ENCODE results near the gene SENP3. TPM values are rescaled to one million over a fixed set of nuclear protein-coding genes. Genes with fewer than 3 reads are reported as not detected.

The SENP3 gene
- total RNA-seq, 2 donors from 2014 or later, result 71.5 to 82.3 TPM

- Histone ChIP-seq H3K4me3 (ENCODE audit: low read length) (peak overlapping the region; percentile 99), H3K4me1 (ENCODE audit: control insufficient read depth, insufficient read depth, low read length) (peaks cover 3% of the 10 kb centered on the region), H3K27me3 (ENCODE audit: control insufficient read depth, insufficient read depth, low read length, poor library complexity, severe bottlenecking) (no peaks in the 10 kb centered on the region), H3K9me3 (ENCODE audit: control insufficient read depth, low read length) (no peaks in the 10 kb centered on the region), H3K36me3 (ENCODE audit: control insufficient read depth, insufficient read depth, low read length) (peaks cover 20% of the 10 kb centered on the region), H3K27ac (ENCODE audit: low read depth, low read length) (peak overlapping the region; percentile 77), H3K9ac (ENCODE audit: extremely low read depth, low read length, poor library complexity, severe bottlenecking) (peak overlapping the region; percentile 21)
- Mint-ChIP-seq H3K4me3 (peak overlapping the region; percentile 79), H3K27ac (peak overlapping the region; percentile 98), H3K4me1 (peaks cover 35% of the 10 kb centered on the region), H3K36me3 (ENCODE audit: low read depth) (peaks cover 17% of the 10 kb centered on the region), H3K27me3 (ENCODE audit: insufficient read depth) (no peaks in the 10 kb centered on the region), H3K9me3 (no peaks in the 10 kb centered on the region)
- WGBS, 2 experiments (ENCODE audit: insufficient coverage in 1 of 2, insufficient read length in 1 of 2), result 32 to 42% methylated on average over 15 to 20 of the region's 22 CpGs
- peak; percentile 77 for TF ChIP-seq CTCF (conservative IDR thresholded peaks at IDR 0.05)
- peak; percentile 98 for DNase-seq
These were observed 1.3 kb upstream of the SENP3 start for GRCh38 chr17:7560172-7561027.

- no peaks in the 10 kb centered on the region for H3K27me3 Mint-ChIP-seq (ENCODE audit: insufficient read depth)
These were observed 617 bp upstream of the SENP3 start for GRCh38 chr17:7561028-7561575.

GRCh38 chr17:7562208-7562605, 488 bp downstream of the SENP3 start:
- 1 to 25% methylated on average over 1 to 28 of the region's 28 CpGs for WGBS, 2 experiments (ENCODE audit: insufficient coverage in 1 of 2, insufficient read length in 1 of 2)
- peak overlapping the region; percentile 49 for H3K27ac ChIP-seq (ENCODE audit: low read depth, low read length)
- Mint-ChIP-seq H3K4me3 (peak overlapping the region; percentile 79), H3K4me1 (peaks cover 33% of the 10 kb centered on the region), H3K9me3 (no peaks in the 10 kb centered on the region), H3K27me3 (ENCODE audit: insufficient read depth) (no peaks in the 10 kb centered on the region), H3K27ac (peak overlapping the region; percentile 85), H3K36me3 (ENCODE audit: low read depth) (peaks cover 31% of the 10 kb centered on the region)
- no peaks in the 10 kb centered on the region for H3K9me3 ChIP-seq (ENCODE audit: control insufficient read depth, low read length)
- no peak for DNase-seq
- H3K27me3 ChIP-seq (ENCODE audit: control insufficient read depth, insufficient read depth, low read length, poor library complexity, severe bottlenecking), result no peaks in the 10 kb centered on the region
- TF ChIP-seq CTCF (conservative IDR thresholded peaks at IDR 0.05), result no peak
- peak overlapping the region; percentile 75 for H3K9ac ChIP-seq (ENCODE audit: extremely low read depth, low read length, poor library complexity, severe bottlenecking)
- H3K4me3 ChIP-seq (ENCODE audit: low read length), result peak overlapping the region; percentile 99
- peaks cover 37% of the 10 kb centered on the region for H3K36me3 ChIP-seq (ENCODE audit: control insufficient read depth, insufficient read depth, low read length)
- peaks cover 3% of the 10 kb centered on the region for H3K4me1 ChIP-seq (ENCODE audit: control insufficient read depth, insufficient read depth, low read length)

More at GRCh38 chr17:7561028-7561575, 617 bp upstream of the SENP3 start:
- Histone ChIP-seq H3K4me1 (ENCODE audit: control insufficient read depth, insufficient read depth, low read length) (peaks cover 3% of the 10 kb centered on the region), H3K9ac (ENCODE audit: extremely low read depth, low read length, poor library complexity, severe bottlenecking) (peak overlapping the region; percentile 75), H3K9me3 (ENCODE audit: control insufficient read depth, low read length) (no peaks in the 10 kb centered on the region), H3K27ac (ENCODE audit: low read depth, low read length) (peak overlapping the region; percentile 89), H3K4me3 (ENCODE audit: low read length) (peak overlapping the region; percentile 99), H3K36me3 (ENCODE audit: control insufficient read depth, insufficient read depth, low read length) (peaks cover 27% of the 10 kb centered on the region), H3K27me3 (ENCODE audit: control insufficient read depth, insufficient read depth, low read length, poor library complexity, severe bottlenecking) (no peaks in the 10 kb centered on the region)
- 0 to 1% methylated on average over 23 to 32 of the region's 32 CpGs for WGBS, 2 experiments (ENCODE audit: insufficient coverage in 1 of 2, insufficient read length in 1 of 2)
- Mint-ChIP-seq H3K4me1 (peaks cover 33% of the 10 kb centered on the region), H3K9me3 (no peaks in the 10 kb centered on the region), H3K36me3 (ENCODE audit: low read depth) (peaks cover 24% of the 10 kb centered on the region), H3K4me3 (peak overlapping the region; percentile 79), H3K27ac (peak overlapping the region; percentile 98)
- peak; percentile 78 for TF ChIP-seq CTCF (conservative IDR thresholded peaks at IDR 0.05)
- peak; percentile 98 for DNase-seq
